AG09319 (cell line): ENCODE data around the gene CAMTA1.

ENCODE experiments used
- DNase-seq: peaks from one replicate; pipeline ENCODE4 v3.0.0-alpha.2; 2010; ENCODE audit warnings: low read depth; ENCODE audit errors: extremely low read depth
- CTCF ChIP-seq: IDR thresholded peaks from 2 replicates; pipeline ENCODE4 v1.5.1; 2011; ENCODE audit warnings: low read depth, mild to moderate bottlenecking, inconsistent platforms, low read length, moderate library complexity

CAMTA1 gene

GRCh38 chr1:7655354-7655753 is 870.1 kb downstream of the CAMTA1 start:
- no peak for TF ChIP-seq CTCF
- DNase-seq: no peak

DNA sequence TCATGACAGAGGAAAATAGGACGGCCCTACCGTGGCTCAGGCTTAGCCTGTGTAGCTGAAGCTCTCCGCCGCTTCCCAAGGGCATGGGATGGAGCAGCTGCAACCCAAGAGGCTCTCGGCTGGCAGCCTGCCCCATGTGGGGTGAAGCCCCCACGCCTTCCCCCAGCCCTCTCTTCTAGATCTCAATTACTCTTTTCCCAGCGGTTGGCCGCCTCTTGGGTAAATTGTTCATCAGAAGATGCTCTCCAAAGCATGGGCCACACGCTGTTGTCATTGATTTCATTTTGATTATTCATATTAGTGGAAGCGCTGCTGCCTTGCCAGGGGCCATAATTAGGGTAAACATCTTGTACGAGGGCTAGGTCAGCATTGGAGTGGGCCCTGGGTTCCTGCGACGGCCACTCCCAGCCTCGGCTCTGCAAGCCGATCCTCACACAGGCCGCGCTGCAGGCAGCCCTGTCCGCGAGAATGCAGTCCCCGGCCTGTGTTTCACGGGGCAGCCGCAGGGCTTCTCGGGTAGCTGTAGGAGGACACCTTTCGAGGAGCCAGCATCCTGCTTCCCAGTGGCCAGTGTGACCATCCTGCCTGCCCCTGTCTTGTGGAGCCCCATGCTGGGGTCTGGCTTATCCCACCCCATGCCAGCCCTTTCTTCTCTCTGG is 871.4 kb downstream of the CAMTA1 start:
- no peak for DNase-seq
- no peak for TF ChIP-seq CTCF

DNA sequence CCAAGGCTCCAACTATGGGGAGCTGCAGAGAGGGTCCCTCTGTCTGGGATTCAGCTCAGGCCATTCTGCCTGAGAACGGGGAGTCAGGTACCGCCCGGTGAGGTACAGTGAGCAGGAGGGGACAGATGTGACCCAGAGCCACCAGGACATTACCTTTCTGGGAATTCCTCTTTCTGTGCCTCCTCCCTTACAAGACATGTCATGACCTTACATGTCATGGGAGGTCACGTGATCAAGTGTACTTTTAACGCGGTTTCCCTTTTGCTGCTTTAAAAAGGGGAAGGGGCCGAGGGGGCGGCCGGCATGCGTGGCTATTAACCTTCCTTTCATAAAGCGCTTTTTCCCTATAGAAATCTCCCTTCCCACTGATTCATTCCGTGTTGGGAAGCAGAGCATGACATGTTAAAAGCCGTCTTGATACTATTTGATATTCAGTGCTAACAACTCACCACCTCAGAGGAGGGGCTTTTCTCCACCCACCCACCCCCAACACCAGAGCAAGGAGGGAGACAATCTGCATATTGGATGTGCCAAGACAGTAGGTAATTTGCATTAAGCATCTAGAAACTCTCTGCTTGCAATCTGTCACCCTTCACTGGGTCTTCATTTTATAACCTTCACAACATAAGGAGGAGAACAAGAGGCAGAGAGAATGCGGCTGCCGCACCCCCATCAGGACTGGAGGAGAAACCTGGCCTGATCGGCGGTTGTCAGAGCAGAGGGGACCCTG is 872.2 kb downstream of the CAMTA1 start:
- TF ChIP-seq CTCF: no peak
- no peak for DNase-seq

DNA sequence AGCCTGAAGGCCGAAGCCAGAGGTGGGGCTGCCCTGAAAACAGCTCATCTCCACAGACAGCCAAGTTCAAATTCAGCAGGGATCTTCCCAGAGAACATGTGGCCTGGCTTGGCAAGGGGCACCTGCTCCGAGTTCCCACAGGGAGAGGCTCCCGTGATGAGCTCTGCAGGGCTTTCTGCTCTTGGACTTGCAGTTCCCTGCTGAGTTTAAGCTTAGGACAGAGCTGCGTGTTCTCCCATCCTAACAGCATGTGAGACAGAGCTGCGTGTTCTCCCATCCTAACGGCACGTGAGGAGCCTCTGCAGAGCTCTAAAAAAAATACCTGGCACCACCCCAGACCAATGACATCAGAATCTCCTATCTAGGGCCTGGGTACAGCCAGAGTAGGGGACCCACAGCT is 872.8 kb downstream of the CAMTA1 start:
- TF ChIP-seq CTCF: no peak
- DNase-seq: no peak

DNA sequence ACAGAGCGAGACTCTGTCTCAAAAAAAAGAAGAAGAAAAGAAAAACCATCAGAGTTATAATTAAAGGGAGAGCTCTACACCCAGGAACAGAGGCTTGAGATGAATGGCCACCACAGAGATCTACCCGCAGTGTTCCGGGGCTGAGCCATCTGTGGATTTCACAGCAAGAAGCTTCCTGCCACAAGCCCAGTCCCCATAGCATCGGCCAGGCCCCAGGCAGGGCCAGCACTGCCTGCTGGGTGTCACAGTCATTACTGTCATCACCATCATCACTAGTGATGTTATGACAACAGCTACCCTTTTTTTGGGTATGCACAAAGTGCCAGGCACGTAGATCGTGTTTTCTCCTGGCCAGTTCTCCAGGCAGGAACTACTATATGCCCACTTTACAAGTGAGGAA is 874.3 kb downstream of the CAMTA1 start:
- DNase-seq: no peak
- no peak for TF ChIP-seq CTCF

DNA sequence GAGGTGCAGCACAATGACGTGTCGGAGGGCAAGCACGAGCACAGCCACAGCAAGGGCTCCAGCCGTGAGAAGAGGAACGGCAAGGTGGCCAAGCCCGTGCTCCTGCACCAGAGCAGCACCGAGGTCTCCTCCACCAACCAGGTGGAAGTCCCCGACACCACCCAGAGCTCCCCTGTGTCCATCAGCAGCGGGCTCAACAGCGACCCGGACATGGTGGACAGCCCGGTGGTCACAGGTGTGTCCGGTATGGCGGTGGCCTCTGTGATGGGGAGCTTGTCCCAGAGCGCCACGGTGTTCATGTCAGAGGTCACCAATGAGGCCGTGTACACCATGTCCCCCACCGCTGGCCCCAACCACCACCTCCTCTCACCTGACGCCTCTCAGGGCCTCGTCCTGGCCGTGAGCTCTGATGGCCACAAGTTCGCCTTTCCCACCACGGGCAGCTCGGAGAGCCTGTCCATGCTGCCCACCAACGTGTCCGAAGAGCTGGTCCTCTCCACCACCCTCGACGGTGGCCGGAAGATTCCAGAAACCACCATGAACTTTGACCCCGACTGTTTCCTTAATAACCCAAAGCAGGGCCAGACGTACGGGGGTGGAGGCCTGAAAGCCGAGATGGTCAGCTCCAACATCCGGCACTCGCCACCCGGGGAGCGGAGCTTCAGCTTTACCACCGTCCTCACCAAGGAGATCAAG is 878.3 kb downstream of the CAMTA1 start:
- DNase-seq: no peak
- no peak for TF ChIP-seq CTCF
